Neural cell (in vitro differentiated cells): ENCODE data around the gene SHTN1. TPM values are rescaled to one million over a fixed set of nuclear protein-coding genes. Genes with fewer than 3 reads are reported as not detected.

ENCODE experiments used
- H2AFZ ChIP-seq: fragments of 200-600, 300-800 bp; sonication (generic), shearing (Covaris generic); 2 replicates; pipeline ENCODE4 v1.6.0; 2014; ENCODE audit warnings: low read depth, mild to moderate bottlenecking, antibody characterized with exemption, low read length, moderate library complexity
- H3F3A ChIP-seq: fragments of 200-600 bp; shearing (Covaris generic); 2 replicates; pipeline ENCODE4 v1.6.1; 2016; ENCODE audit warnings: mild to moderate bottlenecking, moderate library complexity, mixed read lengths, antibody characterized with exemption, low read length; ENCODE audit not compliant: insufficient read depth, poor library complexity, severe bottlenecking
- H3K27ac ChIP-seq: fragments of 200-600, 300-800 bp; sonication (generic), shearing (Covaris generic); 2 replicates; pipeline ENCODE4 v1.5.1; 2014; ENCODE audit warnings: mild to moderate bottlenecking, low read length, moderate library complexity
- H3K27me3 ChIP-seq: fragments of 300-800, 200-600 bp; sonication (generic), shearing (Covaris generic); 2 replicates; pipeline ENCODE4 v1.6.0; 2014; ENCODE audit warnings: mild to moderate bottlenecking, low read depth, low read length, moderate library complexity; ENCODE audit not compliant: insufficient read depth
- H3K36me3 ChIP-seq: fragments of 300-800, 200-600 bp; sonication (generic), shearing (Covaris generic); 2 replicates; pipeline ENCODE4 v1.5.1; 2014; ENCODE audit warnings: mild to moderate bottlenecking, antibody characterized with exemption, low read length, moderate library complexity; ENCODE audit not compliant: insufficient read depth
- H3K4me2 ChIP-seq: fragments of 300-800, 200-600 bp; sonication (generic), shearing (Covaris generic); 2 replicates; pipeline ENCODE4 v1.6.0; 2014; ENCODE audit warnings: mild to moderate bottlenecking, low read length
- H3K4me3 ChIP-seq: fragments of 300-800, 200-600 bp; sonication (generic), shearing (Covaris generic); 2 replicates; pipeline ENCODE4 v1.5.1; 2014; ENCODE audit warnings: mild to moderate bottlenecking, low read length, moderate library complexity
- H3K79me2 ChIP-seq: fragments of 200-600 bp; shearing (Covaris generic); replicated peaks from 2 replicates; pipeline ENCODE4 v1.6.0; 2014; ENCODE audit warnings: mild to moderate bottlenecking, low read length, moderate library complexity; ENCODE audit not compliant: insufficient read depth
- H3K9ac ChIP-seq: fragments of 300-800, 200-600 bp; sonication (generic), shearing (Covaris generic); 2 replicates; pipeline ENCODE4 v1.6.1; 2016; ENCODE audit warnings: mild to moderate bottlenecking, low read length, mixed read lengths
- H3K9me2 ChIP-seq: fragments of 200-600 bp; shearing (Covaris generic); 2 replicates; pipeline ENCODE4 v1.6.1; 2016; ENCODE audit warnings: mild to moderate bottlenecking, low read length, mixed read lengths; ENCODE audit not compliant: insufficient read depth
- H3K9me3 ChIP-seq: fragments of 200-600, 300-800 bp; sonication (generic), shearing (Covaris generic); 2 replicates; pipeline ENCODE4 v1.6.1; 2016; ENCODE audit warnings: mild to moderate bottlenecking, mixed run types, low read length, moderate library complexity, mixed read lengths
- H4K20me1 ChIP-seq: fragments of 200-600 bp; shearing (Covaris generic); 2 replicates; pipeline ENCODE4 v1.6.1; 2016; ENCODE audit warnings: mild to moderate bottlenecking, mixed run types; ENCODE audit not compliant: insufficient read depth
- EP300 ChIP-seq: fragments of 450-650 bp; conservative IDR thresholded peaks from 2 replicates; pipeline ENCODE4 v1.6.1; 2014; ENCODE audit warnings: antibody characterized with exemption, mild to moderate bottlenecking, moderate library complexity; ENCODE audit not compliant: poor library complexity, severe bottlenecking
- EZH2 ChIP-seq: fragments of 200-600, 300-800 bp; shearing (Covaris generic), sonication (generic); IDR thresholded peaks from 2 replicates; pipeline ENCODE4 v1.6.1; 2014; ENCODE audit warnings: antibody characterized with exemption, low read length, borderline replicate concordance, mild to moderate bottlenecking; ENCODE audit not compliant: insufficient read depth, poor library complexity, severe bottlenecking
- MXI1 ChIP-seq: fragments of 450-650 bp; conservative IDR thresholded peaks from 2 replicates; pipeline ENCODE4 v1.6.1; 2014; ENCODE audit warnings: antibody characterized with exemption, mild to moderate bottlenecking; ENCODE audit not compliant: poor library complexity, severe bottlenecking
- POLR2AphosphoS5 ChIP-seq: IDR thresholded peaks from 2 replicates; pipeline ENCODE4 v1.6.1; 2012
- RAD21 ChIP-seq: fragments of 450-650 bp; conservative IDR thresholded peaks from 2 replicates; pipeline ENCODE4 v1.6.1; 2014; ENCODE audit warnings: antibody characterized with exemption, mild to moderate bottlenecking, moderate library complexity
- SMC3 ChIP-seq: fragments of 450-650 bp; conservative IDR thresholded peaks from 2 replicates; pipeline ENCODE4 v1.6.1; 2014; ENCODE audit warnings: antibody characterized with exemption, mild to moderate bottlenecking, moderate library complexity; ENCODE audit not compliant: poor library complexity
- TAF1 ChIP-seq: IDR thresholded peaks from 2 replicates; pipeline ENCODE4 v1.6.1; 2012; ENCODE audit warnings: low read depth
- polyA plus RNA-seq: library from polyadenylated mRNA; depleted of rRNA; stranded (reverse); fragments of >200 nt; gene quantifications from 2 replicates; pipeline ENCODE4 v1.2.3, GENCODE V29; 2014
- TF ChIP-seq, protein P1 (sequence below): IDR thresholded peaks from 2 replicates; pipeline ENCODE4 v1.6.1; 2012; ENCODE audit warnings: borderline replicate concordance
- TF ChIP-seq, protein P2 (sequence below): fragments of 450-650 bp; IDR thresholded peaks from 2 replicates; pipeline ENCODE4 v1.5.1; 2014; ENCODE audit warnings: antibody characterized with exemption, mild to moderate bottlenecking, moderate library complexity; ENCODE audit not compliant: poor library complexity, severe bottlenecking

SHTN1 gene
- polyA plus RNA-seq, 1 donor from 2014 or later = 55.8 TPM

DNA sequence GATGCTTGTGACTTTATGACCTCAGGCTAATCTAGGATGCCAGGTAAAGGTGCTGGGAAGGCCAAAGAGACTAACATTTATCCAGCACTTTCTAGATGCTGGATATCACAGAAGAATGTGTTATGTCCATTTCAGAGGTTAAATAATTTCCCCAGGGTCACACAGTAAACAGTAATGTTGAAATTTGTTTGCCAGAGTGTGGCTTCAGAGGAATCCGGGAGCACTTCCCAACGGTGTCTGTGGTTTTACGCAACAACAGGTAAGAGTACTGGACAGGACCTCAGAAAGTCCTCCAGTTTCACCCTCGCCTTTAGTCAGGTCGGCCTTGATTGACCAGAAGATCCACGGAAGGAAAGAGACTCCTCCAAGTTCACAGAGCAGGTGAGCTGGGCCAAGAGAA, 1.7 kb downstream of the SHTN1 start:
- H3K79me2 ChIP-seq = peaks cover 4% of the 10 kb centered on the region
- H4K20me1 ChIP-seq = no peaks in the 10 kb centered on the region
- no peak overlapping the region for H3K4me2 ChIP-seq
- H3K27ac ChIP-seq = no peak overlapping the region
- no peaks in the 10 kb centered on the region for H3K9me3 ChIP-seq
- no peak overlapping the region for H3K9ac ChIP-seq
- no peak overlapping the region for H2AFZ ChIP-seq
- no peak for TF ChIP-seq EP300
- no peak for TF ChIP-seq POLR2AphosphoS5
- TF ChIP-seq, protein P1, sequence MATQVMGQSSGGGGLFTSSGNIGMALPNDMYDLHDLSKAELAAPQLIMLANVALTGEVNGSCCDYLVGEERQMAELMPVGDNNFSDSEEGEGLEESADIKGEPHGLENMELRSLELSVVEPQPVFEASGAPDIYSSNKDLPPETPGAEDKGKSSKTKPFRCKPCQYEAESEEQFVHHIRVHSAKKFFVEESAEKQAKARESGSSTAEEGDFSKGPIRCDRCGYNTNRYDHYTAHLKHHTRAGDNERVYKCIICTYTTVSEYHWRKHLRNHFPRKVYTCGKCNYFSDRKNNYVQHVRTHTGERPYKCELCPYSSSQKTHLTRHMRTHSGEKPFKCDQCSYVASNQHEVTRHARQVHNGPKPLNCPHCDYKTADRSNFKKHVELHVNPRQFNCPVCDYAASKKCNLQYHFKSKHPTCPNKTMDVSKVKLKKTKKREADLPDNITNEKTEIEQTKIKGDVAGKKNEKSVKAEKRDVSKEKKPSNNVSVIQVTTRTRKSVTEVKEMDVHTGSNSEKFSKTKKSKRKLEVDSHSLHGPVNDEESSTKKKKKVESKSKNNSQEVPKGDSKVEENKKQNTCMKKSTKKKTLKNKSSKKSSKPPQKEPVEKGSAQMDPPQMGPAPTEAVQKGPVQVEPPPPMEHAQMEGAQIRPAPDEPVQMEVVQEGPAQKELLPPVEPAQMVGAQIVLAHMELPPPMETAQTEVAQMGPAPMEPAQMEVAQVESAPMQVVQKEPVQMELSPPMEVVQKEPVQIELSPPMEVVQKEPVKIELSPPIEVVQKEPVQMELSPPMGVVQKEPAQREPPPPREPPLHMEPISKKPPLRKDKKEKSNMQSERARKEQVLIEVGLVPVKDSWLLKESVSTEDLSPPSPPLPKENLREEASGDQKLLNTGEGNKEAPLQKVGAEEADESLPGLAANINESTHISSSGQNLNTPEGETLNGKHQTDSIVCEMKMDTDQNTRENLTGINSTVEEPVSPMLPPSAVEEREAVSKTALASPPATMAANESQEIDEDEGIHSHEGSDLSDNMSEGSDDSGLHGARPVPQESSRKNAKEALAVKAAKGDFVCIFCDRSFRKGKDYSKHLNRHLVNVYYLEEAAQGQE = no peak
- no peak for TF ChIP-seq RAD21
- TF ChIP-seq, protein P2, sequence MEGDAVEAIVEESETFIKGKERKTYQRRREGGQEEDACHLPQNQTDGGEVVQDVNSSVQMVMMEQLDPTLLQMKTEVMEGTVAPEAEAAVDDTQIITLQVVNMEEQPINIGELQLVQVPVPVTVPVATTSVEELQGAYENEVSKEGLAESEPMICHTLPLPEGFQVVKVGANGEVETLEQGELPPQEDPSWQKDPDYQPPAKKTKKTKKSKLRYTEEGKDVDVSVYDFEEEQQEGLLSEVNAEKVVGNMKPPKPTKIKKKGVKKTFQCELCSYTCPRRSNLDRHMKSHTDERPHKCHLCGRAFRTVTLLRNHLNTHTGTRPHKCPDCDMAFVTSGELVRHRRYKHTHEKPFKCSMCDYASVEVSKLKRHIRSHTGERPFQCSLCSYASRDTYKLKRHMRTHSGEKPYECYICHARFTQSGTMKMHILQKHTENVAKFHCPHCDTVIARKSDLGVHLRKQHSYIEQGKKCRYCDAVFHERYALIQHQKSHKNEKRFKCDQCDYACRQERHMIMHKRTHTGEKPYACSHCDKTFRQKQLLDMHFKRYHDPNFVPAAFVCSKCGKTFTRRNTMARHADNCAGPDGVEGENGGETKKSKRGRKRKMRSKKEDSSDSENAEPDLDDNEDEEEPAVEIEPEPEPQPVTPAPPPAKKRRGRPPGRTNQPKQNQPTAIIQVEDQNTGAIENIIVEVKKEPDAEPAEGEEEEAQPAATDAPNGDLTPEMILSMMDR = no peak
- no peak for TF ChIP-seq SMC3
- TF ChIP-seq MXI1 = no peak
- no peak for TF ChIP-seq TAF1
- TF ChIP-seq EZH2 = no peak
- no peaks in the 10 kb centered on the region for H3K36me3 ChIP-seq
- H3K4me3 ChIP-seq = peak overlapping the region; percentile 30
- no peaks in the 10 kb centered on the region for H3K27me3 ChIP-seq
- H3K9me2 ChIP-seq = no peaks in the 10 kb centered on the region
- no peaks in the 10 kb centered on the region for H3F3A ChIP-seq

DNA sequence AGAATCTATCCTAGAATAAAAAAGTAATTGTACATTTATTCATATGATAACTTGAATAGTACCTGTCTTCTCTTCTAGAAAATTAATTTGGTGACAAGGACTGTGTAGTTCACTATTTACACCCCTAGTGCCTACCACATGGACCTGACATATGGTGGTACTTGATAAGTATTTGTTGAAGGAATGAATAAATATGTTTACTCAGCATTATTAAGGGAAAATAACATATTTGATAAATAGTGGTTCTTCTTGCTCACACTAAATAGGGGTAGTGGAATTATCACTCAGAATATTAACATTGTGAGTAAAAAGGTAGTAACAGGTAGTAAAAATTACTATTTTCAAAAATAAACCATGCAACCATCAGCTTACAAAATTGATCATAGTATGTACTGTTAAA, 2.8 kb downstream of the SHTN1 start:
- Histone ChIP-seq H3K9me3 (no peaks in the 10 kb centered on the region), H3K79me2 (peaks cover 4% of the 10 kb centered on the region), H3K4me3 (peak overlapping the region; percentile 30), H4K20me1 (no peaks in the 10 kb centered on the region), H3K9me2 (no peaks in the 10 kb centered on the region), H3K27ac (no peak overlapping the region), H3K36me3 (no peaks in the 10 kb centered on the region), H3K9ac (no peak overlapping the region), H3K27me3 (no peaks in the 10 kb centered on the region), H3K4me2 (no peak overlapping the region), H3F3A (no peaks in the 10 kb centered on the region), H2AFZ (no peak overlapping the region)
- TF ChIP-seq POLR2AphosphoS5 (no peak), RAD21 (no peak), EP300 (no peak), SMC3 (no peak), MXI1 (no peak), EZH2 (no peak), TAF1 (no peak)
- TF ChIP-seq, protein P1 = no peak
- TF ChIP-seq, protein P2 = no peak
